Endothelial cell of umbilical vein (primary cell): Measurements from ENCODE around the gene LMTK3. TPM values are rescaled to one million over a fixed set of nuclear protein-coding genes. Genes with fewer than 3 reads are reported as not detected.

Experiments used
- BruUV-seq: library from RNA; stranded (reverse); fragments of 400-500 nt; replicated peaks from 2 replicates; lab custom pipeline; 2021; lab: Mats Ljungman, UMichigan
- CTCF ChIA-PET: fragments of 300-600, 350-600 bp; sonication (Branson Sonifier 250); formaldehyde crosslinking; loops from one replicate; lab custom pipeline; 2021; ENCODE audit warnings: antibody characterized with exemption, inconsistent platforms; lab: Charles Lee
- POLR2A ChIA-PET: fragments of 300-600, 350-600 bp; sonication (Branson Sonifier 250); formaldehyde crosslinking; loops from one replicate; lab custom pipeline; 2021; ENCODE audit warnings: antibody characterized with exemption, inconsistent platforms; lab: Charles Lee
- DNase-seq: peaks from one replicate; pipeline ENCODE4 v3.0.0-alpha.2; 2011; ENCODE audit warnings: low read depth, low spot score
- FAIRE-seq: peaks from 2 replicates; lab custom pipeline; 2011; peaks lifted over from hg19 to GRCh38; lab: Jason Lieb, UNC
- H2AFZ ChIP-seq: 2 replicates; pipeline ENCODE4 v1.6.0; 2012; ENCODE audit warnings: low read depth, low read length, control low read depth, inconsistent platforms
- H3K27ac ChIP-seq: 2 replicates; pipeline ENCODE4 v1.5.1; 2011; ENCODE audit warnings: low read depth, mild to moderate bottlenecking, control low read depth, low read length, moderate library complexity; ENCODE audit not compliant: insufficient read depth
- H3K27me3 ChIP-seq, 2 experiments: 2 replicates each; pipeline versions ENCODE4 v1.6.0 to v1.6.1; 2011; ENCODE audit warnings: low read length in 2 of 2, mixed read lengths in 1 of 2; ENCODE audit not compliant: control insufficient read depth in 2 of 2, insufficient read depth in 2 of 2
- H3K36me3 ChIP-seq, 2 experiments: 2 replicates in 1 of 2; 3 replicates in 1 of 2; pipeline ENCODE4 v1.5.1; 2011; ENCODE audit warnings: low read length in 2 of 2, mild to moderate bottlenecking in 1 of 2, moderate library complexity in 1 of 2; ENCODE audit not compliant: control insufficient read depth in 2 of 2, insufficient read depth in 2 of 2; ENCODE audit errors: extremely low read depth in 1 of 2
- H3K4me1 ChIP-seq: 3 replicates; pipeline ENCODE4 v1.5.1; 2011; ENCODE audit warnings: mild to moderate bottlenecking, low read length; ENCODE audit not compliant: control insufficient read depth, insufficient read depth; ENCODE audit errors: extremely low read depth
- H3K4me2 ChIP-seq: 2 replicates; pipeline ENCODE4 v1.6.1; 2011; ENCODE audit warnings: low read length, control low read depth, mixed read lengths; ENCODE audit not compliant: insufficient read depth
- H3K4me3 ChIP-seq, 3 experiments: fragments of 200-600 bp in 1 of 3; sonication (generic), shearing (Covaris generic) in 1 of 3; replicated peaks in 1 of 3; 2 replicates each; pipeline ENCODE4 v1.5.1; 2011 to 2016; ENCODE audit warnings: control low read depth in 3 of 3, low read length in 3 of 3, mild to moderate bottlenecking in 2 of 3, inconsistent platforms in 1 of 3, low read depth in 1 of 3, moderate library complexity in 1 of 3; ENCODE audit not compliant: insufficient read depth in 1 of 3
- H3K79me2 ChIP-seq: 2 replicates; pipeline ENCODE4 v1.6.0; 2012; ENCODE audit warnings: low read length, inconsistent platforms; ENCODE audit not compliant: control insufficient read depth, insufficient read depth
- H3K9ac ChIP-seq: replicated peaks from 2 replicates; pipeline ENCODE3; 2011; ENCODE audit warnings: low read length, control low read depth; ENCODE audit not compliant: insufficient read depth; ENCODE audit errors: extremely low read depth
- H3K9me1 ChIP-seq: replicated peaks from 3 replicates; pipeline ENCODE4 v1.6.0; 2011; ENCODE audit warnings: mild to moderate bottlenecking, low read length; ENCODE audit not compliant: control insufficient read depth, insufficient read depth; ENCODE audit errors: extremely low read depth
- H3K9me3 ChIP-seq: replicated peaks from 2 replicates; pipeline ENCODE4 v1.5.1; 2012; ENCODE audit warnings: low read length, inconsistent platforms; ENCODE audit not compliant: control insufficient read depth, insufficient read depth
- H4K20me1 ChIP-seq: replicated peaks from 2 replicates; pipeline ENCODE3; 2011; ENCODE audit warnings: mild to moderate bottlenecking, low read length; ENCODE audit not compliant: control insufficient read depth, insufficient read depth; ENCODE audit errors: extremely low read depth
- EZH2 ChIP-seq: IDR thresholded peaks from 2 replicates; pipeline ENCODE4 v1.6.1; 2012; ENCODE audit warnings: borderline replicate concordance, low read depth, mild to moderate bottlenecking, moderate library complexity, low read length, inconsistent platforms; ENCODE audit not compliant: severe bottlenecking
- FOS ChIP-seq: IDR thresholded peaks from 2 replicates; pipeline ENCODE4 v1.6.1; 2011; ENCODE audit warnings: mild to moderate bottlenecking, low read length, moderate library complexity, borderline replicate concordance; ENCODE audit not compliant: insufficient read depth
- GATA2 ChIP-seq: IDR thresholded peaks from 2 replicates; pipeline ENCODE4 v1.7.0; 2011; ENCODE audit warnings: low read depth, mild to moderate bottlenecking, moderate library complexity, mixed read lengths, low read length; ENCODE audit not compliant: insufficient read length, insufficient read depth
- JUN ChIP-seq: IDR thresholded peaks from 2 replicates; pipeline ENCODE4 v1.6.1; 2011; ENCODE audit warnings: borderline replicate concordance, low read depth; ENCODE audit not compliant: insufficient read length, insufficient read depth
- MAX ChIP-seq: IDR thresholded peaks from 2 replicates; pipeline ENCODE4 v1.6.1; 2011; ENCODE audit not compliant: insufficient read depth, insufficient read length
- MYC ChIP-seq: IDR thresholded peaks from one replicate; pipeline ENCODE4 v1.6.1; 2011; ENCODE audit warnings: mild to moderate bottlenecking, low read depth, low read length
- dilution Hi-C: fragments of 300-500 bp; cut with MboI; formaldehyde crosslinking; loops from one replicate; pipeline ENCODE4 v1.15.0; 2019; ENCODE audit warnings: low sequenced_read_pairs; ENCODE audit not compliant: extremely low pct_ligation_motif_present
- intact Hi-C: fragments of 100-400 bp; cut with micrococcal nuclease; formaldehyde crosslinking; loops from one replicate; pipeline ENCODE4 v1.10.0; 2022
- polyA plus RNA-seq, 4 experiments: library from polyadenylated mRNA; depleted of rRNA in 3 of 4; stranded (reverse) in 3 of 4; unstranded in 1 of 4; fragments of >200 nt; gene quantifications; 2 replicates each; pipeline versions ENCODE4 v1.2.1 to v1.2.3, GENCODE V29; 2011 to 2012; ENCODE audit warnings: missing spikeins in 1 of 4
- total RNA-seq: library from RNA; stranded (reverse); gene quantifications from 2 replicates; pipeline ENCODE4 v1.2.3, GENCODE V29; 2021

Gene LMTK3
- total and polyA plus RNA-seq, 2 donors (not counting 3 experiments of a cell fraction or from before 2014, with no cell fraction given), result 0.11 to 0.14 TPM

- dilution Hi-C loops, result no loop called here
- Histone ChIP-seq H4K20me1 (no peaks in the 10 kb centered on the region), H3K9me3 (no peaks in the 10 kb centered on the region), H3K9ac (no peak overlapping the region), H3K36me3 (no peaks in the 10 kb centered on the region), H3K4me3 (no peak overlapping the region), H3K4me2 (no peak overlapping the region), H3K27ac (no peak overlapping the region), H3K27me3 (peaks cover 12 to 14% of the 10 kb centered on the region in 2 experiments), H2AFZ (no peak overlapping the region), H3K79me2 (no peaks in the 10 kb centered on the region), H3K4me1 (no peaks in the 10 kb centered on the region), H3K9me1 (no peaks in the 10 kb centered on the region)
- BruUV-seq, result no TSS peak
- DNase-seq (no peak), FAIRE-seq (no peak)
- POLR2A ChIA-PET, result no interaction called here
- TF ChIP-seq JUN (no peak), EZH2 (peak; percentile 1)
- intact Hi-C loops, result no loop called here
- CTCF ChIA-PET, result interaction anchor here (0.7 to 8.3 kb wide), 3 partner anchors 14 to 75 kb away, joined by 3 to 507 read pairs (median 8); no protein-coding TSS in a partner anchor
Observed at GRCh38 chr19:48509467-48510194, 2.0 kb downstream of the LMTK3 start.

DNA sequence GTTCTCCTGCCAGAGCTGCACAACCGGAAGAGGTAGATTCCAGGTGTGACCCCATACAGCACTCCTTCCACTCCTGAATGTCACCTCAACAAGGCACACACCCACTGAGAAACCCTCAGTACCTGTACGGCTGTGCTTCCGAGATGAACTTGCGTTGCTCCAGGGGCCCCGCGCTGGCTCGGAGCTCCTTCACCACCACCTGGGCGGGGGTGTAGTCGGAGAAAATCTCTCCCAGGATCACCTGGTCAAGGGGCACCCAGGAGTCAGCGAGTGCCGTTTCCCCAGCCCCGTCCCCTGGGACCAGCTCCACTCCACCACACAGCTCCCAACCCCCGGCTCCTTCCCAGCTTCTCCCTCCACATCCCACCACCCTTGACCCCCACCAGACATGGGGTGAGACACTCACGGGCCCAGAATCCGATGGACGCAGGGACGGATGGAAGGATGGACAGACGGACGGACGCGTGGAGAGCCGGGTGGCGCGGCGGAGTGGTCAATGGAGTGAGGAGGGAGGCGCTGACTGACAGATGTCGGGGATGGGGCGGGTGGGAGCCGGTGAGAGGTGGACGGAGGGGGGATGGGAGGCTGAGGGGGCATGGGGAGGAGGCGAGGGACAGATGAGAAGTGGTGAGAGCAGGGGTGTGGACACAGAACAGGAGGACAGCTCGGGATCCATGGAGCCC, 2.8 kb downstream of the LMTK3 start:
- intact Hi-C loops (no loop called here), dilution Hi-C loops (no loop called here)
- no peaks in the 10 kb centered on the region for H3K9me1 ChIP-seq
- no peak for DNase-seq
- no TSS peak for BruUV-seq
- no peaks in the 10 kb centered on the region for H3K36me3 ChIP-seq
- no peak for TF ChIP-seq JUN
- no peak for TF ChIP-seq MYC
- TF ChIP-seq GATA2, result no peak
- TF ChIP-seq EZH2, result no peak
- no peak for TF ChIP-seq MAX
- TF ChIP-seq FOS, result no peak
- H2AFZ ChIP-seq, result no peak overlapping the region
- ChIA-PET CTCF (interaction anchor here (0.7 to 8.3 kb wide), 8 partner anchors 13 to 237 kb away, joined by 3 to 507 read pairs (median 4); no protein-coding TSS in a partner anchor), POLR2A (no interaction called here)
- peaks cover 12 to 14% of the 10 kb centered on the region in 2 experiments for H3K27me3 ChIP-seq
- no peak overlapping the region for H3K4me2 ChIP-seq
- no peak for FAIRE-seq
- no peaks in the 10 kb centered on the region for H3K79me2 ChIP-seq
- no peaks in the 10 kb centered on the region for H3K9me3 ChIP-seq
- no peaks in the 10 kb centered on the region for H4K20me1 ChIP-seq
- no peak overlapping the region for H3K27ac ChIP-seq
- no peak overlapping the region for H3K9ac ChIP-seq
- no peaks in the 10 kb centered on the region for H3K4me1 ChIP-seq
- no peak overlapping the region for H3K4me3 ChIP-seq
